GM06990 (cell line): Measurements from ENCODE around the gene FXYD2.

Experiments
- DNase-seq: peaks from one replicate; pipeline ENCODE4 v3.0.0-alpha.2; 2011; ENCODE audit not compliant: insufficient read length; ENCODE audit errors: extremely low read depth
- H3K27me3 ChIP-seq: replicated peaks from 2 replicates; pipeline ENCODE4 v1.6.0; 2011; ENCODE audit warnings: low read length; ENCODE audit not compliant: control insufficient read depth, insufficient read depth
- H3K36me3 ChIP-seq: 2 replicates; pipeline ENCODE4 v1.5.1; 2011; ENCODE audit warnings: low read length; ENCODE audit not compliant: control insufficient read depth, insufficient read depth
- H3K4me3 ChIP-seq: replicated peaks from 2 replicates; pipeline ENCODE4 v1.5.1; 2011; ENCODE audit warnings: low read depth, mild to moderate bottlenecking, control low read depth, low read length
- TF ChIP-seq, protein P1 (sequence below): IDR thresholded peaks from 2 replicates; pipeline ENCODE4 v1.5.1; 2011; ENCODE audit warnings: low read length, control low read depth, mild to moderate bottlenecking, inconsistent platforms; ENCODE audit not compliant: insufficient read depth, poor library complexity, severe bottlenecking

The FXYD2 gene

GRCh38 chr11:117823946-117824420 is 561 bp downstream of the FXYD2 start:
- Histone ChIP-seq H3K4me3 (no peak overlapping the region), H3K27me3 (no peaks in the 10 kb centered on the region), H3K36me3 (no peaks in the 10 kb centered on the region)
- TF ChIP-seq, protein P1, sequence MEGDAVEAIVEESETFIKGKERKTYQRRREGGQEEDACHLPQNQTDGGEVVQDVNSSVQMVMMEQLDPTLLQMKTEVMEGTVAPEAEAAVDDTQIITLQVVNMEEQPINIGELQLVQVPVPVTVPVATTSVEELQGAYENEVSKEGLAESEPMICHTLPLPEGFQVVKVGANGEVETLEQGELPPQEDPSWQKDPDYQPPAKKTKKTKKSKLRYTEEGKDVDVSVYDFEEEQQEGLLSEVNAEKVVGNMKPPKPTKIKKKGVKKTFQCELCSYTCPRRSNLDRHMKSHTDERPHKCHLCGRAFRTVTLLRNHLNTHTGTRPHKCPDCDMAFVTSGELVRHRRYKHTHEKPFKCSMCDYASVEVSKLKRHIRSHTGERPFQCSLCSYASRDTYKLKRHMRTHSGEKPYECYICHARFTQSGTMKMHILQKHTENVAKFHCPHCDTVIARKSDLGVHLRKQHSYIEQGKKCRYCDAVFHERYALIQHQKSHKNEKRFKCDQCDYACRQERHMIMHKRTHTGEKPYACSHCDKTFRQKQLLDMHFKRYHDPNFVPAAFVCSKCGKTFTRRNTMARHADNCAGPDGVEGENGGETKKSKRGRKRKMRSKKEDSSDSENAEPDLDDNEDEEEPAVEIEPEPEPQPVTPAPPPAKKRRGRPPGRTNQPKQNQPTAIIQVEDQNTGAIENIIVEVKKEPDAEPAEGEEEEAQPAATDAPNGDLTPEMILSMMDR: no peak
- no peak for DNase-seq

GRCh38 chr11:117823294-117823945 is 1.1 kb downstream of the FXYD2 start:
- TF ChIP-seq, protein P1: peak; percentile 9
- Histone ChIP-seq H3K4me3 (no peak overlapping the region), H3K36me3 (no peaks in the 10 kb centered on the region), H3K27me3 (no peaks in the 10 kb centered on the region)
- no peak for DNase-seq

DNA sequence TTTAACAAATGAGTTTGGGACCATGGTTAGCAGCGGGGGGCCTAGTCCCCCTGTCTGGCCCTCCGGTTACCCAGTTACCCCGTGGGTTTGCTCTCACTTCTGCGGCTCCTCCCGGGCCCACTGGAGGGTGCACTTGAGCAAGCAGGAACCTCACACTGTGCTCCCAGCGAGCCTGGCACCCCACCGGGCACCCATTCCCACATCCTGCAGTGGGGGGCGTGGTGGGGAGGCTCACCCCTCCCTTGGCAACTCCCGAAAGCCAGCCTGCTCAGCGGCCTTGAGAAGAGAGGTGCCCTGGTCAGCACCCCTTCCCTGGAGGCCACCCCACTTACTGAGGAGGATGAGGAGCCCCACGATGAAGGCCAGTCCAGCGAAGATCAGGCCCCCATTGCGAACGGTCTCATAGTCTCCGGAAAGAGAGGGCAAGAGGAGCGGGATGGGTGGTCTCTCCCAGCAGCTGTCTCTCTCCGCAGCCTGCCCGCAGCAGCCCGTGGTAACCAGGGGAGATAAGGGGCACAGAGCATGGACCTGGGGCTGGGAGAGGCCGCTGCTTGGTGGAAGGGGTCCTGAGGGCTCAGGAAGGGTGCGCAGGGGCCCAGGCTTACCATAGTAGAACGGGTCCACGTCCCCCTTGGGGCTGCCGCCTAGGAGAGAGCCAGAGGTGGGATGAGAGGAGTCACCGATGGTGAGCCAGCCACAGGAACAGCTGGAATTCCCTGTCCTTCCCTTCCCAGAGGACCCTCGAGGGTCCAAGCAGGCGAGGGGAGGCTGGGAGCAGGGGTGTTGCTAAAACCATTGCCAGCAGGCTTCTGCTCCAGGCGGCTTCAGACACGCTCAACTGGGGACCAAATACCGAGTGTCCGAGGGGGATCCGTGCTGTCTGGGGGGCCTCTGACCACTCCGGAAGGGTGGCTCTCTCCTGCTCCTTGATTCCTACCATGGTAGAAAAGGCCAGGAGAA is 2.2 kb downstream of the FXYD2 start:
- H3K36me3 ChIP-seq: no peaks in the 10 kb centered on the region
- DNase-seq: no peak
- TF ChIP-seq, protein P1: peak; percentile 85
- H3K4me3 ChIP-seq: no peak overlapping the region
- H3K27me3 ChIP-seq: no peaks in the 10 kb centered on the region

DNA sequence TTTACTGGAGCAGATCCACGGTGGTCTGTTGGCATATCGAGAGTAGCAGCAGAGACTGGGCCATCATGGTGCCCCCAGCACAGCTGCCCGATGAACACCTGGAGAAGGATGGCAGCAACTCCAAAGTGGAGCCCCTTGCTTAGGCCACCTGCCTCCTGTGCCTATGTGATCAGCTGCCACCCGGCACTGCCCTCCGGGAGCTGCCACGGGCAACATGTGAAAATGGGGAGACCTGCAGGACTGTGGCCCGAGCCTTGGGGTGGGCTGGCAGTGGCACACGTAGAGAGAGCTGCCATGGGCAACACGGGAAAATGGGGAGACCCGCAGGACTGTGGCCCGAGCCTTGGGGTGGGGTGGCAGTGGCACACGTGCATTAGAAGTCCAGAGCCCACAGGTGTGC is 3.1 kb downstream of the FXYD2 start:
- Histone ChIP-seq H3K4me3 (no peak overlapping the region), H3K27me3 (no peaks in the 10 kb centered on the region), H3K36me3 (no peaks in the 10 kb centered on the region)
- TF ChIP-seq, protein P1: no peak
- DNase-seq: no peak

GRCh38 chr11:117820516-117820915 is 4.0 kb downstream of the FXYD2 start:
- TF ChIP-seq, protein P1: no peak
- H3K4me3 ChIP-seq: no peak overlapping the region
- no peaks in the 10 kb centered on the region for H3K27me3 ChIP-seq
- no peak for DNase-seq
- H3K36me3 ChIP-seq: no peaks in the 10 kb centered on the region
